H1 (cell line): ENCODE data around the gene RIPPLY3. TPM values are rescaled to one million over a fixed set of nuclear protein-coding genes. Genes with fewer than 3 reads are reported as not detected.

Experiments
- CTCF ChIA-PET: fragments of 300-600 bp; sonication (Branson Sonifier 250); formaldehyde crosslinking; loops from one replicate; lab custom pipeline; 2021; ENCODE audit not compliant: partially characterized antibody; lab: Charles Lee
- POLR2A ChIA-PET: fragments of 300-600 bp; sonication (Branson Sonifier 250); formaldehyde crosslinking; loops from one replicate; lab custom pipeline; 2021; ENCODE audit warnings: inconsistent platforms; ENCODE audit not compliant: partially characterized antibody; lab: Charles Lee
- DNase-seq, 2 experiments: peaks; one replicate each; pipeline versions ENCODE4 v3.0.0 to v3.0.0-alpha.2; 2010 to 2022; ENCODE audit warnings: low spot score in 2 of 2, low read depth in 1 of 2, mixed read lengths in 1 of 2
- FAIRE-seq: peaks from 2 replicates; lab custom pipeline; 2011; peaks lifted over from hg19 to GRCh38; lab: Jason Lieb, UNC
- H2AFZ ChIP-seq: 2 replicates; pipeline ENCODE4 v1.8.1; 2012; ENCODE audit warnings: low read length, inconsistent platforms
- H2AK5ac ChIP-seq: 2 replicates; pipeline ENCODE4 v1.6.1; 2013; ENCODE audit warnings: low read depth, low read length
- H2BK120ac ChIP-seq: replicated peaks from 2 replicates; pipeline ENCODE3; 2013; ENCODE audit warnings: low read depth, low read length, inconsistent platforms
- H2BK12ac ChIP-seq: 2 replicates; pipeline ENCODE4 v1.6.1; 2013; ENCODE audit warnings: low read depth, low read length
- H2BK15ac ChIP-seq: 2 replicates; pipeline ENCODE4 v1.6.1; 2013; ENCODE audit warnings: low read length
- H2BK20ac ChIP-seq: 2 replicates; pipeline ENCODE4 v1.6.1; 2013; ENCODE audit warnings: low read length
- H2BK5ac ChIP-seq: 2 replicates; pipeline ENCODE4 v1.6.1; 2013; ENCODE audit warnings: low read depth, low read length
- H3K14ac ChIP-seq: 2 replicates; pipeline ENCODE4 v1.6.1; 2013; ENCODE audit warnings: inconsistent platforms; ENCODE audit not compliant: insufficient read length
- H3K18ac ChIP-seq: 2 replicates; pipeline ENCODE4 v1.6.1; 2013; ENCODE audit warnings: low read length; ENCODE audit errors: extremely low read depth
- H3K23ac ChIP-seq: 2 replicates; pipeline ENCODE4 v1.6.1; 2013; ENCODE audit warnings: inconsistent platforms; ENCODE audit not compliant: insufficient read length
- H3K23me2 ChIP-seq: 2 replicates; pipeline ENCODE4 v1.6.1; 2013; ENCODE audit warnings: low read depth, low read length
- H3K27ac ChIP-seq: 2 replicates; pipeline ENCODE4 v1.6.1; 2011; ENCODE audit warnings: low read depth, low read length, inconsistent platforms
- H3K27me3 ChIP-seq, 4 experiments: replicated peaks in 1 of 4; 1 replicate in 1 of 4; 2 replicates in 3 of 4; pipeline versions ENCODE4 v1.6.1 to v1.8.1; 2011 to 2013; ENCODE audit warnings: low read length in 3 of 4, mild to moderate bottlenecking in 3 of 4, inconsistent platforms in 2 of 4, mixed read lengths in 2 of 4, moderate library complexity in 1 of 4; ENCODE audit not compliant: control insufficient read depth in 3 of 4, insufficient read depth in 3 of 4; ENCODE audit errors: extremely low read depth in 1 of 4
- H3K36me3 ChIP-seq, 4 experiments: 2 replicates each; pipeline versions ENCODE4 v1.6.1 to v1.8.1; 2011 to 2013; ENCODE audit warnings: mild to moderate bottlenecking in 4 of 4, low read length in 3 of 4, moderate library complexity in 2 of 4, control low read depth in 1 of 4, inconsistent platforms in 1 of 4; ENCODE audit not compliant: insufficient read depth in 4 of 4, control insufficient read depth in 2 of 4
- H3K4ac ChIP-seq: replicated peaks from 2 replicates; pipeline ENCODE3; 2013; ENCODE audit warnings: low read length, low read depth, mixed read lengths, inconsistent platforms; ENCODE audit not compliant: insufficient read length
- H3K4me1 ChIP-seq, 4 experiments: replicated peaks in 1 of 4; 1 replicate in 1 of 4; 2 replicates in 3 of 4; pipeline versions ENCODE4 v1.6.1 to v1.8.1; 2011 to 2013; ENCODE audit warnings: low read length in 3 of 4, inconsistent platforms in 2 of 4, mixed read lengths in 1 of 4; ENCODE audit not compliant: insufficient read depth in 4 of 4, control insufficient read depth in 3 of 4
- H3K4me2 ChIP-seq, 2 experiments: 2 replicates each; pipeline versions ENCODE4 v1.6.1 to v1.8.1; 2011 to 2013; ENCODE audit warnings: low read depth in 2 of 2, low read length in 2 of 2, control low read depth in 1 of 2, inconsistent platforms in 1 of 2, mild to moderate bottlenecking in 1 of 2; ENCODE audit not compliant: insufficient read depth in 1 of 2
- H3K4me3 ChIP-seq, 4 experiments: fragments of 200-600, 300-600 bp in 1 of 4; sonication (generic), shearing (Covaris generic), sonication (Bioruptor Twin) in 1 of 4; 2 replicates each; pipeline versions ENCODE4 v1.5.1 to v1.8.1; 2011 to 2016; ENCODE audit warnings: low read length in 4 of 4, low read depth in 3 of 4, control low read depth in 2 of 4, inconsistent platforms in 2 of 4, mild to moderate bottlenecking in 2 of 4, mixed read lengths in 1 of 4, moderate library complexity in 1 of 4; ENCODE audit not compliant: insufficient read depth in 2 of 4; ENCODE audit errors: extremely low read depth in 1 of 4
- H3K56ac ChIP-seq: replicated peaks from 2 replicates; pipeline ENCODE3; 2013; ENCODE audit warnings: low read depth, mild to moderate bottlenecking, mixed read lengths, low read length, inconsistent platforms; ENCODE audit not compliant: insufficient read length
- H3K79me1 ChIP-seq: 2 replicates; pipeline ENCODE4 v1.6.1; 2013; ENCODE audit warnings: low read depth, low read length, control low read depth
- H3K79me2 ChIP-seq, 2 experiments: 2 replicates each; pipeline versions ENCODE4 v1.6.1 to v1.8.1; 2012 to 2013; ENCODE audit warnings: low read length in 2 of 2, mild to moderate bottlenecking in 2 of 2, inconsistent platforms in 1 of 2; ENCODE audit not compliant: insufficient read depth in 2 of 2, control insufficient read depth in 1 of 2
- H3K9ac ChIP-seq, 4 experiments: replicated peaks in 1 of 4; 1 replicate in 1 of 4; 2 replicates in 3 of 4; pipeline versions ENCODE4 v1.6.1 to v1.8.1; 2011 to 2013; ENCODE audit warnings: low read depth in 3 of 4, low read length in 3 of 4, control low read depth in 2 of 4, mild to moderate bottlenecking in 2 of 4, moderate library complexity in 2 of 4, inconsistent platforms in 1 of 4; ENCODE audit errors: extremely low read depth in 1 of 4
- H3K9me3 ChIP-seq, 2 experiments: 2 replicates each; pipeline versions ENCODE4 v1.6.1 to v1.8.1; 2012 to 2013; ENCODE audit warnings: mild to moderate bottlenecking in 2 of 2, moderate library complexity in 2 of 2, control low read depth in 1 of 2, inconsistent platforms in 1 of 2, low read depth in 1 of 2, low read length in 1 of 2, mixed read lengths in 1 of 2; ENCODE audit not compliant: insufficient read depth in 2 of 2
- H4K20me1 ChIP-seq, 2 experiments: replicated peaks in 1 of 2; 2 replicates each; pipeline versions ENCODE3 to v1.8.1; 2011 to 2013; ENCODE audit warnings: inconsistent platforms in 2 of 2, low read length in 2 of 2, mild to moderate bottlenecking in 1 of 2; ENCODE audit not compliant: insufficient read depth in 2 of 2, control insufficient read depth in 1 of 2
- H4K5ac ChIP-seq: 2 replicates; pipeline ENCODE4 v1.6.1; 2013; ENCODE audit warnings: low read length, low read depth, mixed read lengths, inconsistent platforms; ENCODE audit not compliant: insufficient read length
- H4K8ac ChIP-seq: 2 replicates; pipeline ENCODE4 v1.8.0; 2013; ENCODE audit warnings: mild to moderate bottlenecking, moderate library complexity, low read length, inconsistent platforms; ENCODE audit not compliant: insufficient read depth; ENCODE audit errors: extremely low read depth
- H4K91ac ChIP-seq: replicated peaks from 2 replicates; pipeline ENCODE3; 2013; ENCODE audit warnings: low read length, mixed read lengths, inconsistent platforms; ENCODE audit not compliant: insufficient read length
- CHD1 ChIP-seq: IDR thresholded peaks from 2 replicates; pipeline ENCODE4 v1.6.1; 2012; ENCODE audit warnings: low read depth, low read length, improper control_type of control experiment
- CREB1 ChIP-seq: IDR thresholded peaks from 2 replicates; pipeline ENCODE4 v1.6.1; 2012; ENCODE audit warnings: inconsistent platforms
- HDAC6 ChIP-seq: IDR thresholded peaks from one replicate; pipeline ENCODE4 v1.7.1; 2012; ENCODE audit warnings: low read depth, mild to moderate bottlenecking, inconsistent platforms, low read length, moderate library complexity
- KDM4A ChIP-seq: IDR thresholded peaks from one replicate; pipeline ENCODE4 v1.7.1; 2012; ENCODE audit warnings: low read depth, mild to moderate bottlenecking, moderate library complexity, low read length, inconsistent platforms; ENCODE audit not compliant: severe bottlenecking
- NRF1 ChIP-seq: IDR thresholded peaks from 2 replicates; pipeline ENCODE4 v1.6.1; 2011; ENCODE audit warnings: mild to moderate bottlenecking, low read depth, low read length, improper control_type of control experiment
- POLR2AphosphoS5 ChIP-seq: IDR thresholded peaks from 2 replicates; pipeline ENCODE4 v1.6.1; 2011; ENCODE audit warnings: low read depth, low read length
- SIX5 ChIP-seq: IDR thresholded peaks from 2 replicates; pipeline ENCODE4 v1.6.1; 2011; ENCODE audit warnings: mild to moderate bottlenecking, low read depth, low read length
- ZNF274 ChIP-seq: IDR thresholded peaks from 2 replicates; pipeline ENCODE4 v1.7.0; 2012; ENCODE audit warnings: low read length, borderline replicate concordance; ENCODE audit errors: extremely low read depth
- WGBS, 2 experiments: shearing (Covaris generic) in 1 of 2; methylation state at CpG; one replicate each; pipeline versions ENCODE4 v1.1.6 to v1.1.7; 2013 to 2015; ENCODE audit warnings: low lambda C conversion rate in 2 of 2, mixed read lengths in 2 of 2, inconsistent platforms in 1 of 2, low coverage in 1 of 2, missing lambda C conversion rate in 1 of 2; ENCODE audit not compliant: insufficient replicate concordance in 2 of 2, insufficient coverage in 1 of 2, insufficient read length in 1 of 2; ENCODE audit errors: extremely low coverage in 1 of 2, missing lambda C conversion rate in 1 of 2; 5-methylcytosine and 5-hydroxymethylcytosine counted together
- polyA plus RNA-seq, 7 experiments: library from polyadenylated mRNA; depleted of rRNA in 3 of 7; stranded (reverse) in 5 of 7; unstranded in 2 of 7; fragments of >200 nt in 5 of 7; fragments of 200-250 nt in 2 of 7; gene quantifications; 1 replicate in 5 of 7; 2 replicates in 1 of 7; 4 replicates in 1 of 7; pipeline versions ENCODE4 v1.2.1 to v1.2.3, GENCODE V29; 2011 to 2013; ENCODE audit warnings: missing spikeins in 2 of 7, mixed read lengths in 2 of 7
- total RNA-seq: library from RNA; stranded (reverse); fragmentation: NEBNext Ultra II Directional; extraction: Animal tissue kit (Norgen Biotek cat#: 25700); gene quantifications from 2 replicates; pipeline ENCODE4 v1.2.1, GENCODE V29; 2021

RIPPLY3 gene
- total and polyA plus RNA-seq, 2 of the 8 experiments (the other 6 are each of a cell fraction or from before 2014, with no cell fraction given), result 2.0 to 2.2 TPM

- WGBS, 2 experiments, result 92% methylated on average over 11 of the region's 11 CpGs; no CpG with 5 or more reads in 1 of the 2 experiments
- no peak overlapping the region for H4K8ac ChIP-seq
- no peak overlapping the region for H2BK20ac ChIP-seq
- no peak overlapping the region for H2BK15ac ChIP-seq
- no peak overlapping the region for H2AFZ ChIP-seq
- no peak overlapping the region for H2BK120ac ChIP-seq
- peaks cover 3% of the 10 kb centered on the region; the same call in 1 of the 2 replicates for H3K23me2 ChIP-seq
- POLR2A ChIA-PET, result interaction anchor here (0.8 to 1.1 kb wide), 3 partner anchors 10 to 30 kb away, joined by 3 read pairs; no protein-coding TSS in a partner anchor
- no peak overlapping the region for H4K91ac ChIP-seq
- H3K4ac ChIP-seq, result no peak overlapping the region
- H3K27ac ChIP-seq, result no peak overlapping the region
- no peak overlapping the region for H3K56ac ChIP-seq
- no peak overlapping the region for H3K14ac ChIP-seq
- TF ChIP-seq ZNF274, result no peak
- no peak for TF ChIP-seq NRF1
- TF ChIP-seq CREB1, result no peak
- no peak for TF ChIP-seq CHD1
- TF ChIP-seq POLR2AphosphoS5, result no peak
- TF ChIP-seq KDM4A, result no peak
- no peak for TF ChIP-seq SIX5
- no peak for TF ChIP-seq HDAC6
- H3K4me3 ChIP-seq, result no peak overlapping the region
- no peaks in the 10 kb centered on the region for H3K27me3 ChIP-seq
- H4K20me1 ChIP-seq, result no peaks in the 10 kb centered on the region
- no peaks in the 10 kb centered on the region for H3K79me1 ChIP-seq
- DNase-seq (no peak), FAIRE-seq (no peak)
- no peak overlapping the region for H3K9ac ChIP-seq
- H2AK5ac ChIP-seq, result no peak overlapping the region
- no peak overlapping the region for H3K4me2 ChIP-seq
- H4K5ac ChIP-seq, result no peak overlapping the region
- CTCF ChIA-PET, result interaction anchor here (0.6 to 6.0 kb wide), 4 partner anchors 13 to 299 kb away, joined by 3 to 42 read pairs (median 4); no protein-coding TSS in a partner anchor
- no peaks in the 10 kb centered on the region for H3K36me3 ChIP-seq
- H2BK5ac ChIP-seq, result no peak overlapping the region
- no peak overlapping the region for H3K18ac ChIP-seq
- no peaks in the 10 kb centered on the region for H3K79me2 ChIP-seq
- no peaks in the 10 kb centered on the region for H3K9me3 ChIP-seq
- H2BK12ac ChIP-seq, result no peak overlapping the region
- H3K4me1 ChIP-seq, result peaks cover 0 to 6% (median 2%) of the 10 kb centered on the region in 4 experiments; a peak in 3 of 7 replicates
- H3K23ac ChIP-seq, result no peak overlapping the region
These were observed 44.3 kb upstream of the RIPPLY3 start for GRCh38 chr21:36962098-36962780.
